HG03439 (cell line): ENCODE measurements around the gene TIMP2.
A peak's percentile ranks its signal among the peaks of the same experiment; 100 is the strongest.

Experiments
- ATAC-seq: cut with Tn5 transposase; IDR thresholded peaks from one replicate; pipeline ENCODE4 v1.9.1; 2021; ENCODE audit warnings: mild to moderate bottlenecking, moderate library complexity; ENCODE audit not compliant: unreplicated experiment

TIMP2 gene

DNA sequence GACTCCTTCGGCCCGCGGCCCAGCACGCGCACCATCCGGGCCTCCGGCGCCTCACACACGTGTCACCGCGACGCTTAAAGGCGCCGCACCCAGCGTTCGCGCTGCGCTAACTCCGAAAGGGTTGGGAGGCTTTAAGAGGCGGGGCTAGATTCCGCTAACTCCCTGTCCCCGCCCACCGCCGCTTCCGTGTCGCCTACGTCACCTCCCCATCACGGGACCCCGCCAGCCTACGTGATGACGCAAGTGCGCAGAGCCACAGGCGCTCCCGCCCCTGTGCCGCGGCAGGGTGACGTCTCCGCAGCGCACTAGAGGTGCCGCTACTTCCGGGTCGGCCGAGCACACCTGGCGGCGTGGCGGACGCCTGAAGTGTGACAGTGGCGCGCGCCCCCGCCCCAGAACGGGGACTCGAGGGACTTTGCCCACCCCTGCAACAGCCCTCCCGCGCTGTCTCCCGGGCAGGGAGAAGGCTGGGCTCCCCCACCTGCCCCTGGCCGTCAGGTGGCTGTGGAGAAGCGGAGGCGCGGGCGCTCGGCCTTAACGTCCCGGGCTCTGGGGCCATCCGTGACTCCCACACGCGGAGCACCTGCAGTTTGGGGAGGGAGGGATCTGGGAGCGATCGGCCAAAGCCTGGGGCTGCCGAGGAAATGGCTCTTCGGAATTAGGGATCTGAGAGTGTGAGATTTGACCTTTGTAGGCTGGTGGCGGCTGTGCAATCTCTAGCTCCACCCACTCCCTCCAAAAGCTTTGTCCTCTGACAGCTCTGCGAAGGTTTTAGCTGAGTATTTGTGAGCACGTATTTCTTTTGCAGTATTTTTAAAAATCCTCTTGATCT, 84.2 kb downstream of the TIMP2 start, which contains the start of gene USP36:
Gene USP36, minus strand, starts transcription at position 35 of the 832 bp plus-strand sequence. CDS start 4,451 bp downstream, outside the sequence.
- peak; percentile 86 for ATAC-seq

DNA sequence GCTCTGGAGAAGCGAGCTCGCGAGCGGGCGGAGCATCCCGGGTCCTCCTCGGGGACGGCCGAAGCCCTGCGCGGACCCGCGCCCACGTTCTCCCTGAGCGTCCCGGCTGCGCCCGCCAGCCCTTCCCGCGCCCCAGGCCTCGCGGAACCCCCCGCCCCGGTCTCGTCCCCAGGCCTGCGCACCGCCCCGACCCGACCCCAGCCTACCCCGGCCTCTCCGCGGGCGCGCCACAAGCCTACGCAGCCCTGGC, 84.7 kb downstream of the TIMP2 start:
- no peak for ATAC-seq

- peak; percentile 20 for ATAC-seq
These were observed 85.2 kb downstream of the TIMP2 start for GRCh38 chr17:78839762-78840529.

GRCh38 chr17:78839235-78839761, 85.9 kb downstream of the TIMP2 start:
- ATAC-seq: no peak

- ATAC-seq: no peak
These were observed 86.6 kb downstream of the TIMP2 start for GRCh38 chr17:78838574-78839005.

DNA sequence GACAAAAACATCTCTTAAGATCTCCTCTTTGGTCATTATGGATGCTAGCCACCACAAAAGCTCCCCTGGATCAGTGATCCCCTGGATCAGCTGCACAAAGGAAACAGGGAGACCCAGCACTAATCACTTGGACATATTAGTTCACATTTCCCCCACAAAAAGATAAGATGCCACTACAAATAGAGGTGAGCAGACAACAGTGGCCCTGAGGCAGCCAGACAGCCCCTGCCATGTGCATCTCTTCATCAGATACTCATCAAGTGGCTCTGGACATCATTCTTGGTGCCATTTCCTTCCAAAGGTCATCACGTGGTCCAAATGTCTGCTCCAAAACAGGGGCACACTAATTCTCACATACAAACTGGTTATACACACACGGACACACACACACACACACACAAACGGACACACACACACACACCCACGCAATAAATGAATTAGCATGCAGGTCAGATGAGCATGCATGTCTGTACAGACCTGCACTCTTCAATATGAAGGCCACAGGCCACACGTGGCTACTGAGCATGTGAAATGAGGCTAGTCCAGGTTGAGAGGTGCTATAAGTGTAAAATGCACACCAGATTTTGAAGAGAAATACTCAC, 88.7 kb downstream of the TIMP2 start:
- no peak for ATAC-seq

DNA sequence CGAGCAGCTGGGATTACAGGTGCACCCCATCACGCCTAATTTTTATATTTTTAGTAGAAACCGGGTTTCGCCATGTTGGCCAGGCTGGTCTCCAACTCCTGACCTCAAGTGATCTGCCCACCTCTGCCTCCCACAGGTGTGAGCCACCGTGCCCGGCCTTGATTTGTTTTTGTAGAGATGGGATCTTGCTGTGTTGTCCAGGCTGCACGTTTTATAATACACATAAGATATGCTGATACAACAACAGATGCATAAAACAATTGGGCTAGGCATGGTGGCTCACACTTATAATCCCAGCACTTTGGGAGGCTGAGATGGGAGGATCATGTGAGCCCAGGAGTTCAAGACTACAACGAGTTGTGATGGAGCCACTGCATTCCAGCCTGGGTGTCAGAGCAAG, 90.6 kb downstream of the TIMP2 start:
- no peak for ATAC-seq

- no peak for ATAC-seq
These were observed 92.7 kb downstream of the TIMP2 start for GRCh38 chr17:78832541-78832810.

DNA sequence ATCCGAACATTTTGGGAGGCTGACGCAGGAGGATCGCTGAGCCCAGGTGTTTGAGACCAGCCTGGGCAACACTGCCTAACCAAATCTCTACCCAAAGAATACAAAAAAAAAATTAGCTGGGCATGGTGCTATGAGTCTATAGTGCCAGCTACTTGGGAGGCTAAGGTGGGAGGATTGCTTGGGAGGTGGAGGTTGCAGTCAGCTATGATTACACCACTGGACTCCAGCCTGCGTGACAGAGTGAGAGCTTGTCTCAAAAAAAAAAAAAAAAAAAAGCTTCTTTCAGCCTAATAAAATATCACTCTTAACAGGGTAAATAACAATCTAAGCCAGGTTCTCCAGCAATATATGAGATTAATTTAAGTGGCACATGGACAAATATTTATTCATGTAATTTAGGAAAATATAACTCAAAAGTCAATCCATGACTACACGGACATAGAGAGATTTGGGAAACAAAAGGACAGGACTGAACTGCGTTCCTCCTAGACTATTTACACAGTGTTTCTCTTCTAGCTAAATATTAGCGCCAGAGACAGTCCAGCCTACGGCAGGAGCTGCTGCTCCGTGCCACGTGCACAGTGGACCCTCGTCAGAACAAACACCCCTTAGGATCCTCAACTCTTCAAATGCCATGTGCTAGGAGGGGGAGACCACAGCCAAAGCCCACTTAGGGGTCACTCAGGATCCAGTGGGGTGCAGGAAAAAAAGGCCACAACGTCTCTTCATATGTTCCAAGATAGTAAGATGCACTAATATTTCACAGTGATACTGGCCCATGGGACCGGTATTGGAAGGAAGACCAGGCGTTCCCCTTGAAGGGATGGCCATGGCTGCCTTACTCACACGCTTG, 93.3 kb downstream of the TIMP2 start:
- no peak for ATAC-seq

- no peak for ATAC-seq
These were observed 95.7 kb downstream of the TIMP2 start for GRCh38 chr17:78829477-78829876.

DNA sequence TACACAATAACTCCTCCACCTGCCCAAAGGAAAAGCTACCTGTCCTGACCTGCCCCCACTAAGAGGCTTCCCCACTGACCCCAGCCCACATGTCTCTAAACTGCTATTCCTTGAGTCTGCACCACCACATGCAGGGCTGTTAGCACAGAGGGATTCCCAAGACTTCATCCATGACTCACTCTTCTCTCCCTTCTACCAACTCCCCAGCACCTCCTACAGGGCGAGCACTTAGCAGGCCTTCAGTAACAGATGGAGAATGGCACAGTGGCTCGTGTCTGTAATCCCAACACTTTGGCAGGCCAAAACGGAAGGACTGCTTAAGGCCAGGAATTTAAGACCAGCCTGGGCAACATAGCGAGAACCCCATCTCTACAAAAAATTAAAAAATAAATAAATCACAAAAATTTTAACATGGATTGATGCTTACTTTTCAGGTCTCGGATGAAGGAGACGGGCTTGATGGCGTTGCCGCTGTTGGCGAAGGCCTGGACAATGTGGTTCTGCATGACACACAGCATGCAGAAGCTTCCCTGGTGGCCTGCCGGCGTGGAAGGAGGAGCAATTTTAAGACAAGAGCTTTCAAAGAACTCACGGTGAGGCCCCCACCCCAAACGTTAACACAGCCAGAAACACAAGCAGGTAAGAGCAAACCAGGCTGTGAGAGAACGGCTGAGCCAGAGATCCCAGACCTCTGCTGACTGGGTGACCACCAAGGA, 96.6 kb downstream of the TIMP2 start:
- ATAC-seq: no peak

GRCh38 chr17:78826836-78827509, 98.2 kb downstream of the TIMP2 start:
- no peak for ATAC-seq

GRCh38 chr17:78826421-78826820, 98.8 kb downstream of the TIMP2 start:
- no peak for ATAC-seq

DNA sequence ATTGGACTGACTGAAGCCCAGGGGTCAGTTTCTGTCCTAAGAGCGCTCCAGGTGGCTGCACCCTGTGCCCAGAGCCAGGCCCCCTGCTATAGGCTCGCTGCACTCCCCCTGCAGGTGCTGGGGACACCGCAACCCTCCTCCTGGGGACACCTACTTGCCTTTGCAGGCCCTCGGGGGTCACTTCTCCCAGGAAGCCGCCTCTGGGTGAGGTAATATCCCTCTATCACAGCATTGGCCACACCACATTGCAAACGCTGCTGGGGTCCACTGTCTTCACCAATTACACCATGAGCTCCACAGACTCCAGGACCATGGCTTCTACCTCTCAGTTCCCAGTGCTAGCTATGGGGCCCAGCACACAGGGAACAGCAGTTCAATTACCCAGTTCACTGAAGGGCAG, 99.5 kb downstream of the TIMP2 start:
- no peak for ATAC-seq

- ATAC-seq: no peak
These were observed 100.9 kb downstream of the TIMP2 start for GRCh38 chr17:78824240-78824639.

GRCh38 chr17:78823282-78824046, 101.7 kb downstream of the TIMP2 start:
- no peak for ATAC-seq

DNA sequence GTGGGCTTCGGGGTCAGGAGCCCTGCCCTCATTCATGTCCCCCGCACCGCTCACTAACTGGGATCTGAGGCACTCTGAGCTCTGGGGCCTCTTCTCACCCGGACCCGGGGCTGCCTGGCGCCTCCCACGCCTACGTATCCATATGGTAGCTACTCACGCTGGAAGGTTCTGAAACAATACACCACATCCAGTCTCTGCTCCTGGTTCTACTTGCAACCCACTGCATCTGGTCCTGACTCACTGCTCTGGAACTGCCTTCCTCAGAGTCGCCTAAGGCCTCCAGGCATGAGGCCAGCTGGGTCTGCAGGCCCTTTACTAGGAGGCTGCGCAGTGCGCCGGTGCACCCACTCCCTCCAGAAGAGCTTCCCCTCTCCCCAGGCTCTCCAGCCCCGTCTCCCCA, 102.6 kb downstream of the TIMP2 start:
- ATAC-seq: no peak

DNA sequence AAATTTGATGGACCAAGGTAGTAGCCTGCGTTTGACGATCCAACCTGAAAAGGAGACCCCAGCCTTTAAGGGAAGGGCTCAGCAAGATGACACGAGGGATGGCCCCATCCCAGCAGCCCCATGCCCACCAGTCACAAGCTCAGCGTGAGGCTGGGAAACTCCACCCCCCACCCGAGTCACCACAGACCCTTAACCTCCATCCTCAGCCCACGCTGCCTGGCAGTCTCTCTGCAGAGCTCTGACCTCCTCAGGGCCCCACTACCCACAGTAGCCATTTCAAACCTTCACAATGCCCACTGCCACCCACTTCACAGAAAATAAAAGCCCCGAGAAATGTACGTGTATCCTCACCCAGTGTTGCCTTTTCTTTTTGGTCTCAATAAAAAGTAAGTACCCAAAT, 103.2 kb downstream of the TIMP2 start:
- no peak for ATAC-seq

- ATAC-seq: no peak
These were observed 104.3 kb downstream of the TIMP2 start for GRCh38 chr17:78820841-78821240.
